T-helper 2 cell (primary cell): ENCODE measurements around the gene PRKG1.

ENCODE experiments used
- DNase-seq, 5 experiments: peaks; one replicate each; pipeline versions ENCODE4 v3.0.0 to v3.0.0-alpha.2; 2012 to 2022

PRKG1 gene

DNA sequence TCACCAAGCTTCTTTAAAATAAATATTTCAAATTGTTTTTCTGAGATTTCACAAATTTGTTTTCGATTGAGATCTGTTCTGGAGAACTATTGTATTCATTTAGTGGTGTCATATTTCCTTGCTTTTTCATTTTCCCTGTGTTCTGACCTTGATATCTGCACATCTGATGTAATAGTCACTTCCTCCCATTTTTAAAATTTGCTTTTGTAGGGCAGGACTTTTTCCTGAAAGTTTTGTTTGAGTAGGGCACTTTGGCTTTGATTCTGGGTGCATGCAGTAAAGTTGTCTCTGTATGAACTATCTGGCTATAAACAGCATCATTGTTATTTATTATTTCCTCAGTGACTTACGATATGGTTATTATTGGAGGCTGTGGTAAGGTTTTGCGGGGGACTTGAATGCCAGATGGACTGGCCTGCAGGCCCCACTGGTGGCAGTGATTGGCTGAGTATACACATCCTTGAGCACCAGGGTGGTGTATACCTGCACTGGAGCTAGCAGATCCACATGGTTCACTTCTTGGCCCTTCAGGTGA is 541.5 kb downstream of the PRKG1 start:
- DNase-seq, result no peak

DNA sequence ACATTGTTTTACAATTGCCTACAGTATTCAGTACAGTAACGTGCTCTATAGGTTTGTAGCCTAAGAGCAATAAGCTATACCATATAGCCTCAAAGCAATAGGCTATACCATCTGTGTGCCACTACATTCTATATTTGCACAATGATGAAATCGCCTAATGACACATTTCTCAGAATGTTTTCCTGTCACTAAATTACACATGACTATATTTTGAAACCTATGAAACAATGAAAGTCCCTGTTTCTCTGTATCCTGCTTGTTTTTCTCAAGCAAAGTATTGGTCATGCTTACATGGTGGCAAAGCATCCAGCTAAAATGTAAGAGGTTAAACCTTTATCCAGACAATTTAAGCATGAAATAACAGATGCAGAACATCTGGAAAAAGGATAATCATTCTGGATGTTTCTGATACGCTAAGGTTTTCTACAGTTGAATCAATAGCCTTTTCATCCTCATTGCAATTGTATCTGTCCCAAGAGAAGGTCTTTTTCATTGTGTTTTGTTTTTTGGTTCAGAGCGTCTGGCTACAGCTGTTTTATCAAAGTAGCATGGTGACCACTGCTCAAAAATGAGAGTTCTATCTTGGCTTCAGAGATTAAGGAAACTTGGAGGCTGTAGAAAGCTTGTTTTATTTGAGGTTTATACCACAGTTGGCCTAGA is 543.4 kb downstream of the PRKG1 start:
- no peak for DNase-seq

DNA sequence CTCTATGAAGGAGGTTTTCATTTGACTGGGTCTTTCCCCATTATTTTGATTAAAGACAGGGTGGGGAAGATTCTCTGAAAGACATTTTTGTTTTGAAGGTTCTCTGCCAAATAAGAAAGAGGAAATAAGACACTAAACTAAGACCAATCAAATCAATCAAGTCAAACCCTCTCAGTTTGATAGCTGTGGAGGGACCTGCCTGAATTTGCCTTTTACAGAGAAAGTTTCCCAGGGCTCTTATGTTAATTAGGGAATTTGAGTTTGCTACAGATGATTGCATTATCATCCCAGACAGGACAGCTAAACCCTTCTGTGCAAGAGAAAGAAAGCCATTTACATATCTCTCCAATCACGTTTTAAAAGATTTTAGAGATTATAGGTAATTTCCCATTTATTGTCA is 545.1 kb downstream of the PRKG1 start:
- no peak for DNase-seq

DNA sequence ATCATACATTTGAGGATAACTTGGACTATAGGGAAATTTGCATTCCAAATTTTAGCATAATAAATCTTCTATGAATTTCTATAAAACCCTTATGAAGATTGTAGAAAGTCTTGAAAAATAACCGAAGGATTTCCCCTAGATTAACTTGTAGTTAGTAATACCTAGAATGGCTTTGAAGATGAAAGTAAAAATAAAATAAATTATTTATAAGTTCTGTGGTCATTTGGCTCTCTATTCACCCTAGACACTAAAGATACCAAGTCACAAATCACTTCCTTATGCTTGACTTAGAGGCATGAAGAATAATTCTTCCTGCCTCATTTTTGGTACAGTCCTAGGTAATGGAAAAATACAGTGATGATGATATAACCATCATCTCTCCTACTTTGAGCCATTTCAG is 545.8 kb downstream of the PRKG1 start:
- no peak for DNase-seq

DNA sequence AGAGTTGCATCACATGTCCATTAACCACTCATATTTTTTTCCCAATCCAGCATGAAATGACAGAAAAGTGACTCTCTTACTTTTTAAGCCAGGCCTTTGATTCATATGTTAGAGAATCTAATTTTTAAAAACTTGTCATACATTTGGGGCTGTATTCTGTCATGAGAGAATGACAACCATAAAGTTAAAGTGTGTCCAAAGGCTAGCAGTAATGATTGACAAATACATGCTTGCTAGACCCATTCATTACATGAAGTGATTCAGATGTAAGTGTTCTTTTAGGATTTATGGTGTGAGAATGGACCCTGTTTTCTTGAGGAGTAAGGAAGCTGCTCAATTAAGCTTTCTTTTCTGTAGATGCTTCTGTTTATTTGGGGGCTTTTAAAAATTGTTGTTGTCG is 549.7 kb downstream of the PRKG1 start:
- DNase-seq, result no peak

DNA sequence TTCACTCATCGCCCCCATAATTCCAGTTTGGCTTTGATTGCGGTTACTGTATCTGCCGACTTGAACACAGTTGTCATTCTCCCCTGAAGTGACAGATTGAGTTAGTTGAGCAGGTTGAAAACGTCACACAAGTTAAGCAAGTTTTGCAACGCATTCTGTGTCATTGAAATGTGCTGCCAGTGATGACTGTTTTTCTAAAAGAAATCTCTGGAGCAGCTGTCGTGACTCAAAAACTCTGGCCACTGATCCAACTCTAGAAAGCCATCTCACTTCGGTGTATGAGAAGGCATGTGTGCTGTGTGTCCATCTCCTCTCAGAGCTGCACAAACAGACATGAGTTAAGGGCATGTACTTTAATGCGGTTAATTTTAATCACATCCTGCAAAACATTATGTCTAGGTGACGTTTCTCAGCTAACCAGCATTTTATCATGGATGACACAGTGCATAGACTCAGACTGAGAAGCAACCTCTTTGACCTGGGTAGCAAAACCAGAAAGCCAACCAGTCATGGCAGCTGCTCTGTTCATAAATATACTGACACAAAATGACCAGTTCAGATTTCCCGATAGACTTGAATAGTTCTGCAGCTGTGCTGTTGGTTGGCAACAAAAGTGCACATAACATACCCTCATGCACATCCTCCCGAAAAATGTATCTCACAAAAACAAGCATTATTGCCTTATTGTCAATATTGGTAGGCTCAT is 555.8 kb downstream of the PRKG1 start:
- DNase-seq, result no peak

DNA sequence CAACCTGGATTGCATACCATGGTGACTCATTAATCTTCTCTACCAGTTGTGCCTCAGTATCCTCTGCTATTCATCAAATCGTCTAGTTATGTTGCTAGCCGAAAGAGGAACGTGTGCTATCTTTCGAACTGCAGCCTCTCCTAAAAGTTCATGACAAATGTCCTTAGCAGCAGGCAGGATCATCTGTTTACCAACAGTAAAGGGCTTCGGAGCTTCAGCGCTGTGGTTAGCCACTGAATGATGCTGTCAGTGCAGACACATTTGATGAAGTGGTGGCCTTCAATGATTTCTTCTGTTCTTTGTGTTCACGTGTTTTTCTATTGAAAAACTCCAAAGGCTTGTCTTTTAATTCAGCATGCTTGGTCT is 556.3 kb downstream of the PRKG1 start:
- no peak for DNase-seq

DNA sequence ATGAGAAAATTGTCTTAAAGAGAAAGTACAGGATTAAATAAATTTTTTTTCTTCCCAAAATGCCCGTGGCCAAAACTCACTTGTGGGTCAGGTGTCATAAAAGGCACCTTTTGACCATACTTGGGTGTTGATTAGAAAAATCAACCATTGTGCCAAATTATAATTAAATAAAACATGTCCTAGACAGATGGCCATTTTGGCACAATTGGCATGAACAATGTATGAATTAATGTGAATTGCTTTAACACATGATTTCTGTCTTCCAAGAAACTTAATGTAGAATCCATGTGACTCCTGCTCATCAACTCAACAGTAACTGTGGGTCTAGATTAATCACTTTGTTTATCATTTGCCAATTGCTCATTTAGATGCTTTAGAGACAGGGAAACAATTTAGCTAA is 561.1 kb downstream of the PRKG1 start:
- no peak for DNase-seq

DNA sequence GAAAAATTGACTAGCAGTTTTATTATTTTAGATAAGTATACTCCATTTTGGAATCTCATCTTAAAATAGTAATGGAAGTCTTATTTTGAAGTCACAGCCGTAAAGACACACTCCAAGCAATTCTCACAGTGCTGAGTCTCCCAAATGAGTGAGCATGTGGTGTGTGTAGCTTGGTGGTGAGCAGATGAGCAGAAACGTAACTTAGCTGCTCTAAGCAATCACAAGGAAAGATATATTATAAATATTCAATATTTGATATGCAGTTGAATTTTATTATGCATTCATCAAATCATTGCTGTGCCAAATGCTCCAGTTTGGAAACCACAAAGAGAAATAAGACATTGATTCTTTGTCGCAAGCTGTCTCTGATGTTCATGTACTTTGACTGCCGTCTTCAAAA is 563.9 kb downstream of the PRKG1 start:
- DNase-seq, result no peak

DNA sequence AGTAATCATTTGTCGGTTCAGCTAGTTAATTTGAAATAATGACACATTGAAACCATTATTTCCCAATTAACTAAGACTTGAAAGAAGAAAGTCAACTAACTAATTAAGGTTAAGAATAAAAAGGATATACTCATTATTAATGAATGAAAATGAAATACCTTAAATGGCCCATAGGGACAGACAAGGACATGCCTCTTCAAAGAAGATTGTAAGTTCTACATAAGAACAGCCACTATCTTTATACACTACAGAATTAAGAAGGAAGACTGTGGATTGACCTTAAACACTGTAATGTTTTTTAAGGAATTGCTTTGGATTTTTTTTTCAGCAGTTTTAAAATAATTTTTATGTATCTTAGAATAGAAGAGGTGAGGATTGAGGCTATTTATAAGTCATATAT is 564.5 kb downstream of the PRKG1 start:
- DNase-seq, result no peak

DNA sequence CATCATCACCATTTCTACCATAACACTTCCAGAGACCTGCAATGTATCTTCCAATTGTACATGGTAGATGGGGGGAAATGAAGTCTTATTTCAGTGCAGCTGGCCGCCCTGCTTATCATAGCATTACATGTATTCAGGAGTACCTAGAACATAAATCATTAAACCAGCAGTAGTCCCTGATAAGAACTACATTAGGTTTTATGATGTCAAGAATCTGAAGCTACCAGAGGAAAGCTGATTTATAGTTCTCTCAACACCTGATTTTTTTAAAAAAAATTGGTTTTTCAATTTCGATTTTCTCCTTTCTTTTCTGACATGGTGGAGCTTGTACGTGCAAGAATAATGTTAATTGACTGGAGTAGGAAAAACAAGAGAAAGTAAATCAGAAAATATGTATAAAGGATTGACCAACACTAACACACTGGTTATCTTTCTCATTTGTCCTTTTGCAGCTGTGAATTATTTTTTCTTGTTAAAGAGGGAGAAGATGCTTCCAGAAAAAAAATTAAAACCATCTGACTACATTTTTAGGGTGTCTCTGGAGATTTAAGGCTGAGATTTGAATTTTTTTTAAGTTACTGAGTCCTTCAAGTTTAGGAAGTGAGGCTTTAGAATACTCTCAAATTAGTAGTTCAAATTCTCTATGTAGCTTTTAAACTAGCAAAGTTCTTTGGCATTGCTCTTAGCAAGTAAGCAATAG is 566.0 kb downstream of the PRKG1 start:
- DNase-seq, result no peak

DNA sequence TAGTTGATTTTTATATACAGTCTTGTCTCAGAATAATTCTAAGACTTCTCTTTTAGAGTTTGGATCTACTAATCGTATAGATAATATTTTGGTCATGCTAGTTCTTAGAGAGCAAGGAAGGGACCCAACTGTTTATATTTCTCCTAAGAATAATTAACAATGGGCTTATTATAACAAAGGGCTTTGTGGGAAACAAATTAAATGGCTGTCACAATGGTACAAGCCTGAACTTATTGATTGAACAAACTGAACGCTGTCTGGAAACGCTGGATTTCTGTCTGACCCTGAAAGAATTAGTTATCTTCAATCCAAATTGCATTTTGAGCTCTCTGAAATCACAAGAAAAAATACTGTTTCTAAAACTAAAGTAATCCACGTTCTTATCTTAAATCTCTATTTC is 568.3 kb downstream of the PRKG1 start:
- no peak for DNase-seq

DNA sequence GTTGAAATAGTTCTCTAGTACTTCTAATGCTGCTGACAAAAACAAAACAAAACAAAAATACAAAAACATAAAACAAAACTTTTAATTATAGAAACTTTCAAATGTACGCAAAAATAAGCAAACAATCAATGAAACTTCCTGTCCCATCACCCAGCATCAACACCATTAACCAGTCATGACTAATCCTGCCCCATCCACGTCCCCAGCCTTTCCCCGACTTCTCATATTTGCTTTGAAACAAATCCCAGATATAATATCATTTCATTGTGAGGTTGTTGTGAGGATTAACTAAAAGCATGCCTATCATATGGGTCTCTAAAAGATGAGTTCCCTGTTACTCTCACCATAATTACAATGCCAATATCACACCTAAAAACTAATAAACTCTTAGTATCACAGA is 569.4 kb downstream of the PRKG1 start:
- no peak for DNase-seq

DNA sequence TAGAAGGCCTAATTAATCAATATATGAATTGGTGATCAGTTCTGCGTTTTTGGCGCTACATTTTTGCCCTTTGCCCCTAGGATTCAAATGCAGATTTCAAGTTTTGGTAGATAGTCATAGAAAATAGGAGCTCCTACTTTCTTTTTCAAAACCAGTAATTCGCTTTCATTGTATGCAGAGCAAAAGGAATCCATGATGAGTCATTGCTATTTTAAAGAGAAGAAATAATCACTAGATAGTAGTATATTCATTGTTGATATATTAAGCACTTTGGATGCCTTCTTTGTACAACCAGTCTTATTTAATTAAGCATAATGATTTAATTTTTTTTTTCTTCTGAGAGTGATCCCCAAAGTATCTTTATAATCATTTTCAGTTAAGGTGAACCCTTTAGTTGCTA is 574.8 kb downstream of the PRKG1 start:
- no peak for DNase-seq

DNA sequence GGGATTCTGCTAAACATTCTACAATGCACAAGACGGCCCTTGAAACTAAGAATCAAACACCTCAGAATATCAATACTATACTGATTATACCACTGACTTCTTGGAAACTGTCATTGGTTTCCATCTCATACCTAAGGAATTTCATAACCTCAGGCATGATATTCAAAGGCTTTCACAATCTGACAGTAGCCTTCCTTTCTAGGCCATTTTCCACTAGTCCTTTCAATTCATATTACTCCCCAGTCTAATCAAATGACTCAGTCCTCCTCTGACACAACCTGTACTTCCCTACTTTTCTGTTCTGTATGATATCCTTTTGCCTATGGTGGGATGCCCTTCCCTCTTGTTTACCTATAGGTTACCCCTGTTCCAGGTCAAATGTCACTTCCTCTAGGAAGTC is 576.8 kb downstream of the PRKG1 start:
- no peak for DNase-seq

DNA sequence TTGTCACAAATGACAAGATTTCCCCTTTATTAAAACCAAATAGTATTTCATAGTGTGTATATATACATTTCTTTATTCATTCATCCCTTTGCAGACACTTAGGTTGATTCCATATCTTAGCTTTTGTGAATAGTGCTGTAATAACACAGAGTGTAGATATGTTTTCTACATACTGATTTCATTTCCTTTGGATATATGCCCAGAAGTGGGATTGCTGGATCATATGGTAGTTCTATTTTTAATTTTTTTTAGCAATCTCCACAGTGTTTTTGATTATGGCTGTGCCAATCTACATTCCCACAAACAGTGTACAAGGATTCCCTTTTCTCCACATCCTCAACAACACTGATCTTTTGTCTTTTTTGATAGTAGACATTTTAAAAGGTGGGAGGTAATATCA is 578.7 kb downstream of the PRKG1 start:
- no peak for DNase-seq

DNA sequence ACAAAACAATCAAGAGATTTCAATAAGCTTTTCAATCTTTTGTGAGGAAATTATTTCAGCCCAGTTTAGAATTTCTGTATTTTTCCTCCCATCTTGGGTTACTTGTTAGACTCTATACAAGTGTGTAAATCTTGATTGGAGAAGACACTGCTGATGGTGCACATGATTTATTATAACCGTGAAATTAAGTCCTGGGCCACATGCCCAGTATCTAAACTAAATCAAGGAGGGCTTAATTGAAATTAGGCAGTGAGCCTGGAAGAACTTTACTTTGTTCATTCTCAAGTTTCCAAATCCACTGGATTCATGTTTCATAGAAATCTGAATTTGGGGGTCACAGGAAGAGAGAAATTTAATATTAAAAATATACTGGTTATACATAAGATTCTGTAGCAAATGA is 580.6 kb downstream of the PRKG1 start:
- DNase-seq, result no peak

DNA sequence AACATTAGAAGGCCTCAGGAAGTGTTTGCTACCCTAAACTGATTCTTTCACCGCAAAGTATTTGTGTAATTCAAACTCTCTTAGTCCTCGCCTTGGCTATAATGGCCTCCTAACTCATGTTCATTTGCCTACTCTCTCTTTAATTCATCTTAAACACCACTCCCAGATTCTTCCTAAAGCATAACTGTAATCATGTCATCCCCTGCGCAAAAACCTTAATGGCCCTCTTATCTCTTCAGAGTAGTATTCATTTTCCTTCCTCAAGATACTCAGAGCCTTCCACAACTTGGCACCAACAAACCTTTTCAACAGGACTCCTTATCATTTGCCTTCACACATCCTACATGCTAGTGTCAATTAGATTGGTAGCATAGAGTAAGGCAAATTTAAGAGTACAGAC is 582.2 kb downstream of the PRKG1 start:
- DNase-seq, result no peak

DNA sequence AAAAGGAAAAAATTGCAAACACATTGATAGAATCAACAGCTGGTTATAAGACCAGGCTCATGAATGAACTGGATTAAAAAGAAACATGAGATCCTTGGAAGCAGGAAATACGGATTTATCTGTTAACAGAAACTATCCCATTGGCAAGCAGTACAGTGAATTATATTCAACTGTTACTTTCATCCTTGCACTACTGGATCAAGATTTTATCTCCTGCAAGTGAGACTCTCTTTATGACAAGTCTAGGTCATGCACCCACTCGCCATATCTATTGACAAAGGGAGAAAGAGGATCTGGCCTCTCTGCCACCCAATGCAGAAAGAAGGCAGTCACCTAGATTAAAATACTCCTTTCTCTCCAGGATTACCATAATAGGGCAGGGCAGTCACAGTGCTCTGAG is 583.7 kb downstream of the PRKG1 start:
- no peak for DNase-seq

DNA sequence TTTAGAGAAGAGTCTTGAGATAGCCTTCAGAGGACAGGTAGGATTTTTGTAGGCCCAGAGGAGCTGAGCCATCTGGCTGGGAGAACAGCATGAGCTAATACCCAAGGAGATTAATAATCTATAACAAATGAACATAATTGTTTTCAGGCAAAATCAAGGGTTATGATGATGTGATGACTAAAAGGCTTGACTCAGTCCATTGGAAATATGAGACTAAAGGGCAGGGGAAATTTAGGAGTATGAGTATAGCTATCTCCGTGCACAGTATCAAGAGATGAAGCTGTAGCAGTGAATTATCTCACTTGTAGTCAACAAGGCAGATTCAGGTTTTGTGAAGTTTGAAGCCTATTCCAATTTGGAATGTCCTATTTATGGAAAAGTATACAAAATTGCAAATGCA is 585.1 kb downstream of the PRKG1 start:
- no peak for DNase-seq

DNA sequence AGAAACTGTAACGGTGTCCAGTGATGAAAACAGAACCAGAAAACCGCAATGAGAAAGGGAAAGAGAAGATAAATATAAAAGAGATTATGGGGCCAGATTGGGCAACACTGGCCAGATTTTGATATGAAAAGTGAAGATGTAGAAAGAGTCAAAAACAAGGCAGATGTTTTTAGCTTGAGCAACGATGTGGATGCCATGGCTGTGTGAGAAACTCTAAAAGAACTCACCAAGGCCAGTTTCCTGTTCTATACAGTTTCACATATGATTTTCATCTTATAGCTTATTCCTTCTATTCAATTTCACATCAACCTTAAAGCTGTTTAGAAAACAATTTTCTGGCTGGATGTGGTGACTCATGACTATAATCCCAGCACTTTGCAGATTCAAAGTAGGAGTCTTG is 588.8 kb downstream of the PRKG1 start:
- DNase-seq, result no peak

DNA sequence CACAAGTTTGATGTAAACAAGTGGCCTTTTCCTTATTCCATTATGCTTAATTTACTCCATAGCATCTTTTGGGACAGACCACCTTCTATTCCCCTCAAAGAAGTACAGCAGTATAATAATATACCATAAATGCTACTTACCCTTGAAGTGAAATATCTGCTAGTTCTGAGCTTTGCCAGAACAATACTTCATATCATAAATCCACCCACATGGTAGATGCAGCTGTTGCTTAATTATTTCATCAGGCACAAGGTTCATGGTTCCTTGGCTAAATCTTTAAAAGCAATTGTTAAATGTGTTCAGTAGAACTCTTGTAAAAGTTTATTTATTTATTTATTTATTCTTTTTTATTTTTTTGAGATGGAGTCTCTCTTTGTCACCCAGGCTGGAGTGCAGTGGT is 592.2 kb downstream of the PRKG1 start:
- no peak for DNase-seq

DNA sequence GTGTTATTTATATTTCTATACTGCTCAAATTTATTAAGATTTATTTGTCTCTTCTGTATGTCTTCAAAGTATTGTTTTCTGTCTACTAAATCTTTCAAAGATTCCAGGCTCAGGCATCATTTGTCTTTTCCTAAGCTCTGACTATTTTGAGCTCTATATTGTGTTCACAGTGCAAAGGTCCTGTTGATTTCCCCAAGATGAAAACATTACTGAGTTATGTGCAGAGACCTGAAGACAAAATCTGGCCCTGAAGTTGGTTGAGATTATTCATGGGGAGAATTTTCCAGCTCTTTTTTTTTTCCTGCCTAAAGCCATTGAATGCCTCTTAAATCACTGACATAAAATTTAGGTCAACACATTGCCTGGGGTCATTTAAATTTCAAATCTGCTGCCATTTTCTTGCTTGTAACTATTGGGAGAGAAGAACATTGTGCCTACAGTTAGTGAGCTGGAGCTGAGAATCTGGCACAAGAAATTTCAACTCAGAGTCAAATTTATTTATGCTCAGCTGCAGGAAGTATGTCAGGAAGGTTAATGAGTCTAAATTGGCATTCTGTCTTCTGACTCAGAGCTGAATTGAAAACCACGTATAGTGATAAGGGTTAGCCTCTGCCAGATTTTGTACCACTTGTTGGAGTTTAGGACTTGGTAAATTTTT is 593.5 kb downstream of the PRKG1 start:
- no peak for DNase-seq

DNA sequence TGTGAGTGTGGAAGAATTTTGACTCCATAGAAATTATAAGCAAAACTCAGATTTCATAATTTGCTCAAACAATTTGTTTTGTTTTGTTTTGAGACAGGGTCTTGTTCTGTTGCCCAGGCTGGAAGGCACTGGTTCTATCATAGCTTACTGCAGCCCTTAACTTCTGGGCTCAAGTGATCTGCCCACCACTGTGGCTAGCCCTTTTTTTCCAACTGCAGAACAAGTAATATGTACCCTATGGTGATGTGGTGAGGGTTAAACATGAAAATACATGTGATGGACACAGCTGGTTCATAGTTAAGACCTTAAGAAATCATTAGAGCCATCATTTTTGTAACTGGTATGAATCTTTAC is 594.0 kb downstream of the PRKG1 start:
- no peak for DNase-seq
